Activated T-cell treated with anti-CD3 and anti-CD28 coated beads, Interleukin-2, amount 50 U/mL, for 4 hours (primary cell): ENCODE data around the gene CACNA1G. TPM values are rescaled to one million over a fixed set of nuclear protein-coding genes. Genes with fewer than 3 reads are reported as not detected.

Source experiments
- ATAC-seq, 2 donors: fragments of 200-7000 bp; cut with Tn5 transposase; one replicate each; pipeline ENCODE4 v1.10.0; 2021
- DNase-seq: peaks from one replicate; pipeline ENCODE4 v3.0.0-alpha.2; 2020
- H3K27me3 Mint-ChIP-seq: one replicate; pipeline ENCODE4 v1.8.0; 2021; ENCODE audit warnings: low read depth, mixed read lengths
- H3K36me3 Mint-ChIP-seq: one replicate; pipeline ENCODE4 v1.8.0; 2022; ENCODE audit warnings: mixed read lengths; ENCODE audit not compliant: insufficient read depth
- H3K4me1 Mint-ChIP-seq: one replicate; pipeline ENCODE4 v1.8.0; 2021; ENCODE audit warnings: low read depth, mixed read lengths
- H3K4me3 Mint-ChIP-seq: one replicate; pipeline ENCODE4 v1.8.0; 2021; ENCODE audit warnings: mild to moderate bottlenecking, moderate library complexity, mixed read lengths
- H3K9me3 Mint-ChIP-seq: one replicate; pipeline ENCODE4 v1.8.0; 2021; ENCODE audit warnings: mixed read lengths
- total RNA-seq, 3 donors: library from RNA; stranded (reverse); gene quantifications; one replicate each; pipeline ENCODE4 v1.2.1, GENCODE V29; 2021

The CACNA1G gene
- total RNA-seq, 3 donors from 2014 or later = 0.03 TPM; not detected in 2

- no peaks in the 10 kb centered on the region for H3K9me3 Mint-ChIP-seq
- ATAC-seq = no peak
- H3K4me1 Mint-ChIP-seq = peaks cover 28% of the 10 kb centered on the region
- H3K27me3 Mint-ChIP-seq = peaks cover 66% of the 10 kb centered on the region
- H3K4me3 Mint-ChIP-seq = peak overlapping the region; percentile 41
- no peak for DNase-seq
- no peaks in the 10 kb centered on the region for H3K36me3 Mint-ChIP-seq
These were observed 2.0 kb downstream of the CACNA1G start for GRCh38 chr17:50562242-50563091.

GRCh38 chr17:50563092-50563511, 2.6 kb downstream of the CACNA1G start:
- peaks cover 68% of the 10 kb centered on the region for H3K27me3 Mint-ChIP-seq
- no peak for DNase-seq
- no peaks in the 10 kb centered on the region for H3K9me3 Mint-ChIP-seq
- H3K4me1 Mint-ChIP-seq = peaks cover 28% of the 10 kb centered on the region
- H3K4me3 Mint-ChIP-seq = no peak overlapping the region
- no peaks in the 10 kb centered on the region for H3K36me3 Mint-ChIP-seq
- no peak for ATAC-seq

DNA sequence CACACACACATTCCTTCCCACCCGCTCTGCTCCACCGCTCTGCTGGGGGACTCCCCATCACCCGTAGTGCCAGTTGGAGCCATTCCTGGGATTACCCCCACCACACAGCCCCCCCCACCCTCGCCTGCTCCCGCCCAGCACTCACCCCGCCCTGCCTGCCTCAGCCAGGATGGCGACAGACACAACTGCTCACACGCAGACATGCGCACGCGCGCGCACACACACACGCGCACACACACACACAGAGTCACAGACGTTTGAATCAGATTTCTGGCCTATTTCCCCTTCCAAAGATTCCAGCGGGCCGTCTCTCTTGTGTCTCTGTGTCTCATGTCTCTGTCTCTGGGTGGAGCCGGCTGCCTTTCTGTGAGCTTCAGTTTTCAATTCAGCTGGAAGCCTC, 4.4 kb downstream of the CACNA1G start:
- peaks cover 51% of the 10 kb centered on the region for H3K27me3 Mint-ChIP-seq
- no peak overlapping the region for H3K4me3 Mint-ChIP-seq
- DNase-seq = no peak

DNA sequence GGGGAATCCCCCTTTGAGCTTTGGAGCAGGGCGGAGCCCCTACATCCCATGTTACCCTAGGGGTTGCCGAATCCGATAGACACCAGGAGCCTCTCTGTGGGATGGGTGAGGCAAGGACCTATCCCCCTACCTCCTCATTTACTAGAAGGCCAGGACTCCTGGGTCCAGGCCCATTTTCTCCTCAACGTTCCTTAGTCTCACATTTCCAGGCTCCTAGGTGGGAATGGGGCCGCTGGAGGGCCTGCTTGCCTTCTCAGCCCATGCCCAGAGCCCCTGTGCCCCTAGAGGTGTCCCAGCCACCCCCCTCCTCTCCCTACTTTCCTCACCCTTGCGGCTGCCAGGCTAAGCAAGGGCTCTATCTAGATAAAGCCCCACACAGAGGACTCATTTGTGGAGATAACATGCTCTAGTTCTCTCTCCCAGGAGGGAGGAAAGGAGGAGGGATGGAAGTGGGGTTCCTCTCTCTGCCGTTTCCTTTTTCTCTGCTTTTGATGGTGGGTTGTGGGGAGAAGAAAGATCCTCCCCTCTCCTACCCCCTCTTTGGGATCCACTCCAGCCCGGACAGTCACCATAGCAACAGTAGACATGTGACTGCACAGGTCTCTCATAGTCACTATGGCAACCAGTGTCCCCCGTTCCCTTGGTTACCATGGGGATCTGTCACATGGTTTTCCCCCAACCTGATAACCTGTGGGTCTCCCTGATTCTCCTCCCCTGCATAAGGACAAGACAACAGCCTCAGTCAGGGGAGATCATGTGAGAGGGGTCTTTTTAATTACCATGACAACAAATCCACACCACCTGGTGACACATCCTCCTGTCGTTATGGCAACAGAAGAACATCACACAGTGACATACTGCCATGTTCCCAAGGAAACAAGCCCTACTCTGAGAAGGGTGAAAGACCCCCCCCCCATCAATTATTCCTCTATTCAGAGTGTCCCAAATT, 5.2 kb downstream of the CACNA1G start:
- peaks cover 12% of the 10 kb centered on the region for H3K4me1 Mint-ChIP-seq
- H3K4me3 Mint-ChIP-seq = peak overlapping the region; percentile 42
- ATAC-seq (no peak), DNase-seq (no peak)
- H3K27me3 Mint-ChIP-seq = peaks cover 48% of the 10 kb centered on the region
- no peaks in the 10 kb centered on the region for H3K36me3 Mint-ChIP-seq
- no peaks in the 10 kb centered on the region for H3K9me3 Mint-ChIP-seq

More for the DNA sequence above, 4.4 kb downstream of the CACNA1G start:
- H3K36me3 Mint-ChIP-seq = no peaks in the 10 kb centered on the region
- H3K4me1 Mint-ChIP-seq = peaks cover 15% of the 10 kb centered on the region
- no peak for ATAC-seq
- no peaks in the 10 kb centered on the region for H3K9me3 Mint-ChIP-seq

GRCh38 chr17:50566886-50567285, 6.4 kb downstream of the CACNA1G start:
- ATAC-seq (no peak), DNase-seq (no peak)
- H3K9me3 Mint-ChIP-seq = no peaks in the 10 kb centered on the region
- H3K4me1 Mint-ChIP-seq = peaks cover 12% of the 10 kb centered on the region
- no peak overlapping the region for H3K4me3 Mint-ChIP-seq
- H3K36me3 Mint-ChIP-seq = no peaks in the 10 kb centered on the region
- peaks cover 50% of the 10 kb centered on the region for H3K27me3 Mint-ChIP-seq

DNA sequence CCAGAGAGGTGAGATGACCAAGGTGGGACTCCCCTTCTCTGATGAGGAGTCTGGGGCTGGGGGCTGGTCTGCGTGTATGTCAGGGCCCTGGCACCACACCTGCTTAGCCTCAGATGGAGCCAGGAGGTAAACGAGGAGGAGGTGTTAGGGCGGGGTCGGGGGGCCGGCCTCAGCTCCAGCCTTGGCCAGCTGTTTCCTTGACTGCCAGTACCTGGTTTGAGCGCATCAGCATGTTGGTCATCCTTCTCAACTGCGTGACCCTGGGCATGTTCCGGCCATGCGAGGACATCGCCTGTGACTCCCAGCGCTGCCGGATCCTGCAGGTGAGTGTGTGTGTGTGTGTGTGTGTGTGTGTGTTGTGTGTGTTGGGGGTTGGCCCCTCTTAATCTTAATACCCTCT, 8.1 kb downstream of the CACNA1G start:
- peaks cover 7% of the 10 kb centered on the region for H3K4me1 Mint-ChIP-seq
- H3K36me3 Mint-ChIP-seq = no peaks in the 10 kb centered on the region
- H3K9me3 Mint-ChIP-seq = no peaks in the 10 kb centered on the region
- H3K27me3 Mint-ChIP-seq = peaks cover 42% of the 10 kb centered on the region
- no peak for DNase-seq
- ATAC-seq = no peak
- no peak overlapping the region for H3K4me3 Mint-ChIP-seq

GRCh38 chr17:50569592-50569991, 9.1 kb downstream of the CACNA1G start:
- H3K4me1 Mint-ChIP-seq = peaks cover 7% of the 10 kb centered on the region
- no peaks in the 10 kb centered on the region for H3K36me3 Mint-ChIP-seq
- DNase-seq (no peak), ATAC-seq (no peak)
- H3K27me3 Mint-ChIP-seq = peaks cover 36% of the 10 kb centered on the region
- H3K9me3 Mint-ChIP-seq = no peaks in the 10 kb centered on the region
- H3K4me3 Mint-ChIP-seq = no peak overlapping the region

GRCh38 chr17:50570032-50570431, 9.5 kb downstream of the CACNA1G start:
- Mint-ChIP-seq H3K4me1 (peaks cover 5% of the 10 kb centered on the region), H3K4me3 (no peak overlapping the region), H3K9me3 (no peaks in the 10 kb centered on the region), H3K36me3 (no peaks in the 10 kb centered on the region), H3K27me3 (peaks cover 33% of the 10 kb centered on the region)
- no peak for DNase-seq
- no peak for ATAC-seq

- H3K4me3 Mint-ChIP-seq = no peak overlapping the region
These were observed 10.0 kb downstream of the CACNA1G start for GRCh38 chr17:50570528-50570927.

DNA sequence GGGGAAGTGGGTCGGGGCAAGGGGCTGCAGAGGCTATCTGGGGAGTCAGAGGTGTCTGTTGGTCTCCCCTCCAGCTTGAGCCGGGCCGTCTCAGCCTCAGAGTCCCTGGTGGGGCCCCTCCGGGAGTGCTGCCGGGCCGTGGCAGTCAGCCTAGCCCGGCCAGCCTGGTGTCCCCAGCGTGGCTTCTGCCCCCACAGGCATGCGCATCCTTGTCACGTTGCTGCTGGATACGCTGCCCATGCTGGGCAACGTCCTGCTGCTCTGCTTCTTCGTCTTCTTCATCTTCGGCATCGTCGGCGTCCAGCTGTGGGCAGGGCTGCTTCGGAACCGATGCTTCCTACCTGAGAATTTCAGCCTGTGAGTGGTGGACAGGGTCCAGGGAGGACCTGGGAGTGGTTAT, 11.2 kb downstream of the CACNA1G start:
- Mint-ChIP-seq H3K4me1 (no peaks in the 10 kb centered on the region), H3K36me3 (no peaks in the 10 kb centered on the region), H3K9me3 (no peaks in the 10 kb centered on the region), H3K27me3 (peaks cover 18% of the 10 kb centered on the region), H3K4me3 (no peak overlapping the region)
- ATAC-seq (no peak), DNase-seq (no peak)

More at GRCh38 chr17:50570528-50570927, 10.0 kb downstream of the CACNA1G start:
- no peaks in the 10 kb centered on the region for H3K9me3 Mint-ChIP-seq
- H3K27me3 Mint-ChIP-seq = peaks cover 29% of the 10 kb centered on the region
- H3K36me3 Mint-ChIP-seq = no peaks in the 10 kb centered on the region
- peaks cover 4% of the 10 kb centered on the region for H3K4me1 Mint-ChIP-seq
- no peak for DNase-seq
- ATAC-seq = no peak

- H3K9me3 Mint-ChIP-seq = no peaks in the 10 kb centered on the region
These were observed 12.0 kb downstream of the CACNA1G start for GRCh38 chr17:50572541-50572940.

DNA sequence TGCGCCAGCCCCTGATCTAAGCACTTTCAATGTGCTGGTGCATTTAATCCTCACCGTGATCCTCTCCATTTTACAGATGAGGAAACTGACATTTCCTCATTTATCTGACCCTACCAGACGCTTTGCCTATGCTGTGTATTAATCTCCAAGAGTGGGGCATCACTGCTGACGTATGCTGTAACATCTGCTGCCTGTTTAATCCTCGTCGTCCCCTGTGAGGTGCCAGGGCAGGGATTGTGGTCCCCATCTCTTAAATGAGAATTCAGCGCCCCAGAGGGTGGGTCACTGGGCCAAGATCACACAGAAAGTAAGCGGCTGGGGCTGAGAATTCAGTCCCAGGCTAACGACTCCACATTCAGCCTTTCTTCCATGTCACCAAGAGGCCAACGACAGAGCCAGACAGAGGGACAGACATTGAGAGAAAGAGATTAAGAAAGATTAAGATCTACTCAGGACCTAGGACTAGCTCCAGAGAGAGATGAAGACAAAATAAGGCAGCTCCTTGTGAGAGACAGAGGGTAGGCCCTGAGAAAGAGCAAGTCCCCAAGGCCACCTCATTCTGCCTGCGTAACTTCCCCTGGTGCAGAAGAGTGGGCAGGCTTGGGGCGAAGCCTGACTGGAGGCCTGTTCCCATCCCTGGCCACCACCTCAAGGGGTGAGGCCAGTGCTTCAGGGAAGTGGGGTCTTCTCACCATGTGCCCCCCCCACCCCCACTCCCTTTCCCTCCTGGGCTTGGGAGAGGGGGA, 13.5 kb downstream of the CACNA1G start:
- no peak for ATAC-seq
- Mint-ChIP-seq H3K27me3 (peaks cover 14% of the 10 kb centered on the region), H3K36me3 (no peaks in the 10 kb centered on the region), H3K4me1 (no peaks in the 10 kb centered on the region), H3K9me3 (no peaks in the 10 kb centered on the region), H3K4me3 (no peak overlapping the region)
- no peak for DNase-seq

More at GRCh38 chr17:50572541-50572940, 12.0 kb downstream of the CACNA1G start:
- Mint-ChIP-seq H3K27me3 (peaks cover 14% of the 10 kb centered on the region), H3K36me3 (no peaks in the 10 kb centered on the region), H3K4me1 (no peaks in the 10 kb centered on the region), H3K4me3 (no peak overlapping the region)
- ATAC-seq (no peak), DNase-seq (no peak)

GRCh38 chr17:50575581-50576210, 15.2 kb downstream of the CACNA1G start:
- H3K4me1 Mint-ChIP-seq = no peaks in the 10 kb centered on the region
- H3K4me3 Mint-ChIP-seq = no peak overlapping the region
- no peaks in the 10 kb centered on the region for H3K9me3 Mint-ChIP-seq
- peaks cover 13% of the 10 kb centered on the region for H3K27me3 Mint-ChIP-seq
- no peaks in the 10 kb centered on the region for H3K36me3 Mint-ChIP-seq
- no peak for DNase-seq
- no peak for ATAC-seq
